HG02970 (cell line): ENCODE results near the gene PPP1R13B.
A peak's percentile ranks its signal among the peaks of the same experiment; 100 is the strongest.
"Not testable (repeated sequence)": the region's sequence is repeated elsewhere in the genome, so short reads cannot be mapped to it uniquely, and the experiment has no call there.

Experiments used
- ATAC-seq: cut with Tn5 transposase; IDR thresholded peaks from one replicate; pipeline ENCODE4 v1.9.1; 2021; ENCODE audit warnings: mild to moderate bottlenecking, moderate library complexity, moderate number of reproducible peaks; ENCODE audit not compliant: unreplicated experiment, low FRiP score

PPP1R13B gene

DNA sequence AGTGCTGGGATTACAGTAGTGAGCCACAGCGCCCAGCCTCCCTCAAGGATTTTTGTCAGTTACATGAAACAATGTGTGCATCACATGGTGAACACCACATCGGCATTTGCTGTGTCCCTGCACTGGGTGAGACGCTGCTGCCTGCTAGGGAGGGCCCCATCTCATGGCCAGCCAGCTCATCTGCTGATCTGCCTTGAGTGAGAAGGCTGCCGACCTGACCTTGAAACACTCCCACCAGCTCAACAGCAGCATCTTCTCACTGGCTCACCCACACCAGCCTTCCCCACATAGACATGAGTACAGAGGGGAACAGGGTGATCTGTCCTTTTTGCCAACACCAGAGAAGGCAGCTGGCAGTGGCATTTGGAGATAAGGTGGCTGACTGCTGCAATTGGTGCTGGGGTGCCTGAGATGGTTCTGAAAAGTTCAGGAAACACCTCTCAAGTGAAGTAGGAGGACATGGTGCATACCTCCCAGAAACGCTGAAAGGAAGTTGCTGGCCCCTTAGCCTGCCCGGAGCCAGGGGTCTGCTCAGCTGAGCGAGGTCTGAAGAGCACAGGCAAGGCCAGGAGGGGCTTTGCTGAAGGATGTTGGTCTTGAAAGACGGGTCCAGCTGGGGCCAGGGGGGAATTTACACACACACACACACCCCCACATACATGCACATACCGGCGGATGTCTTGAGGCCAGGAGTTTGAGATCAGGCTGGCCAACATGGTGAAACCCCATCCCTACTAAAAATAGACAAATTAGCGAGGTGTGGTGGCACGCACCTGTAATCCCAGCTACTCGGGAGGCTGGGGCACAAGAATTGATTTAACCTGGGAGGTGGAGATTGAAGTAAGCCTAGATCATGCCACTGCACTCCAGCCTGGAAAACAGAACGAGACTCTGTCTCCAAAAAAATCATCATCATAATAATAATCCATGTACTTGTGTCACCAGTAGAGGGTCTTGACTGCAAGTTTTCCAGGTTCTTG lies 14.3 kb upstream of the PPP1R13B start:
- no peak for ATAC-seq

DNA sequence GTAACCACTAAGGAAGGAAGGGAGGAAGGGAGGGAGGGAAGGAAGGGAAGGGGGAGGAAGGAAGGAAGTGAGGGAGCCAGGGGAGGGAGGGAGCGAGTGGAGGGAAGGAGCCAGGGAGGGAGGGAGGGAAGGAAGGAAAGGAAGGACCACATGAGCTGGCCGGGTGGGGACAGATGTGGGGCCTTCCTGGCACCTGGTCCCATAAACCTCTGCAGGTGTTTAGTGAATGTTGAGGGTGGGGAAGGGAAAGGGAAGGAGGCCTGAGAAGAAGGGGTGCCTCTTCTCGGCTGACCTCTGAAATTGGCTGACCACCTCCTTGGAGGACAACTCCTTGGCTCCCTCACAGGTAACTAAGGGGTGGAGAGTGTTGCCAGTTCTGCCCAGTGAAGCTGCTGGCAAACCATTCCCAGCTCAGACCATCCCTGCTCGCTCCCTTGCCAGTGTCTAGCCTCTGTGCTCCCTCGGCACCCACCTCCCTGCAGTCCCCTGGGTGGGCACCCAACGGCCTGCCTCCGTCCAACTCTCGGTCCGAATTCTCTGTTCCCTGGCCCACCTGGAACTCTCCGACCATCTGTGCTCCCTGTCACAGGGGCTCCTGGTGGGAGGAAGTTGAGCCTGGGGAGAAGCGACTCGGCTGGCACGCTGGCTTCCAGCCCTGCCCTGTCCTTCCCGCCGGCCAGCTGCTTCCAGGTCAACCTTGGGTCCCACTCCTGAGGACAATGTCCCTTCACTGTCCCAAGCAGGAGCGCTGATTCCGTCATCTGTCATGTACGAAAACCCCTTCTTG lies 12.2 kb upstream of the PPP1R13B start:
- ATAC-seq = no peak

DNA sequence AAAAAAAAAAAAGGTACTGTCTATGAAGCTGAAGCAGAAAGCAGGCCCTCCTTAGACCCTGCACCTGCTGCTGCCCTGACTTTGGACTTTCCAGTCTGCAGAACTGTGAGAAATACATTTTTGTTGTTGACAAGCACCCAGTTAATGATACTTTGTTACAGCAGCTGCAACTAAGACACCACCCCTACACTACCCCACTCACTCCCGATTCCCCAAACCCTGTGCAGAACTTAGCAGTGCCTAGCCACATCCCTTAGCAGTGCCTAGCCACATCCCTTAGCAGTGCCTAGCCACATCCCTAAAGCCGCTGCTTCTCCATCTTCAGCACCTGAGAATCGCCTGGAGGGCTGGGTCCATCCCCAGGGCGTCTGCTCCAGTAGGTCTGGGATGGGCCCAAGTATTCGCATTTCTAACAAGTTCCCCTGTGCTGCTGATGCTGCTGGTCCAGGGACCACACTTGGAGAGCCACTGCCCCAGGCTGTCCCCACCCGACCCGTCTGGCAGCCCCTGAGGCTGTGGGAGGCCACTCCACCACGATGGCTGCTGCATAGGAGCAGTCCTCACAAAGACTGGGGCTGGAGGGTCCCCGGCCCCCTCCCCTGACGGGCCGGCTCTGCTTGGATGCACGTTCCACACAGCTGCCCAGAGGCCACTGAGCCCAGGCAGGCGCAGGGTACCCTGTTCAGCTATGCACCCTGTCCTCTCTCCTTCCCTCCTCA lies 10.8 kb upstream of the PPP1R13B start:
- ATAC-seq = no peak

DNA sequence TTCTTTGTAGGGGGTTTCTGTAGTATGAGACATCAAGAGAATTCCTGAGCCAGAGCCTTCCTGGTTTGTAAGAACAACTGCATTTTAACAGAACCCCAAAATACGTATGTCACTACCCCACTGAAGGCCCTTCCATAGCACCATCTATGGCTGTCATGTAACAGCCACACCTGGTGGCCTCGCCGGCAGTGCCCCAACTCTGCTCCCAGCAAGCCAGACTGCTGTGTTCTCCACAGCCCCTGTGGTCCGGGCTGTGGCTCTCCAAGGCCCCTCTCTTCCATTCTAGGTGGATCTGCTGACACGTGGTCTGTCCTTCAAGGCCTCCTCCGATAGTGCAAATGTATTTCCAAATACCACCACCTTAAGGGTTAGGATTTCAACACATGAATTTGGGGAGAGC lies 9.9 kb upstream of the PPP1R13B start:
- ATAC-seq = no peak

DNA sequence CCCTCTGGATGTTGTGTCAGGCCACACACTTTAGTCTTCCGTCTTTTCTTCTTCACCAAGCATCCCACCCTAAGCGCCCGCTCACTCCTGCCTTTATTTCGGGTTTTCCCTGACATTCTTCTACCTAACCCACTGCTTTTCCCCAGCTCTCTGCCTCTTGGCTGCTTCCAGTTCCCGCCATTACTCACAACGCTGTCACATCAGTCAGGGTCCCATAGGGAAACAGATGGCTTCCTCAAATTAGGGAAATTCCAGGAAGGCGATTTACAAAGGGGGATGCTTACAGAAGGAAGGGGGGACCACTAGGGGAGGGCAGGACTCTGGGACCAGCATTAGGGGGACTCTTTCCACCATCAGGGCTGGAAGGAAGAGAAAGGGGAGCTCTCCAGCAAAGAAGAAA lies 9.2 kb upstream of the PPP1R13B start:
- no peak for ATAC-seq

DNA sequence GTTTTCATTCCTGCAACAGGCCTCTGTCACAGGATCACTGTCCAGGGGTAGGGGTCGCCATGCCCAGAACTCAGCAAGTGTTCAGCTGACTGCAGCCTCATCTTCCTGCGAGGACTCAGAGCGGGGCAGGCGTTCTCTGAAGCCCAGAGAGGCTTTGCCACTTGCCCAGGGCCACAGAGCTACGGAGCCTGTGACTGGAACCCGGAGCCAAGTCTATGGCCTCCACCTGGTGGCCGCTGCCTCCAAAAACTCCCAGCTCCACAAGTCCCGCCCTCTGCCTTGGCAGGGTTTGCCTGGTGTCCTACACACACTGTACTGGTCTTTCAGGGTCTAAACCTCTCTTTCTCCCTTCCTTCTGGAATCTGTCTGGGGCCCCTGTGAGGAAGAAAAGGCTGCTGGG lies 8.7 kb upstream of the PPP1R13B start:
- ATAC-seq = no peak

DNA sequence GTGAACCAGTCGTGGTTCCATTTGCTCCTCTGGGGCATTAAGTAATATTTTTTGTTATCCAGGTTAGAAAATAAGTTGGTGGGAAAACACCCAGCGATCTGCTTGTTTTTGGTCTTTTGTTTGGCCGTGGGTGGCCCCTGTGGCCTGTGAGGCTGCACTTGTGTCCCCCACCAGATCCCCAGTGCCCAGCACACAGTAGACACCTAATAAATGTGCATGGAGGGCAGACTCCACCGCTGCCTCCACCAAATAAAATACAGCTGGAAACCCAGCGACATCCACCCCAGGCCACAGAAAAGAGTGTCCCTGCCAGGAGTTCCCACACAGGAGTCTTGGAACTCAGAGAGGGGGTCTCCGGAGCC lies 8.3 kb upstream of the PPP1R13B start:
- ATAC-seq = no peak

DNA sequence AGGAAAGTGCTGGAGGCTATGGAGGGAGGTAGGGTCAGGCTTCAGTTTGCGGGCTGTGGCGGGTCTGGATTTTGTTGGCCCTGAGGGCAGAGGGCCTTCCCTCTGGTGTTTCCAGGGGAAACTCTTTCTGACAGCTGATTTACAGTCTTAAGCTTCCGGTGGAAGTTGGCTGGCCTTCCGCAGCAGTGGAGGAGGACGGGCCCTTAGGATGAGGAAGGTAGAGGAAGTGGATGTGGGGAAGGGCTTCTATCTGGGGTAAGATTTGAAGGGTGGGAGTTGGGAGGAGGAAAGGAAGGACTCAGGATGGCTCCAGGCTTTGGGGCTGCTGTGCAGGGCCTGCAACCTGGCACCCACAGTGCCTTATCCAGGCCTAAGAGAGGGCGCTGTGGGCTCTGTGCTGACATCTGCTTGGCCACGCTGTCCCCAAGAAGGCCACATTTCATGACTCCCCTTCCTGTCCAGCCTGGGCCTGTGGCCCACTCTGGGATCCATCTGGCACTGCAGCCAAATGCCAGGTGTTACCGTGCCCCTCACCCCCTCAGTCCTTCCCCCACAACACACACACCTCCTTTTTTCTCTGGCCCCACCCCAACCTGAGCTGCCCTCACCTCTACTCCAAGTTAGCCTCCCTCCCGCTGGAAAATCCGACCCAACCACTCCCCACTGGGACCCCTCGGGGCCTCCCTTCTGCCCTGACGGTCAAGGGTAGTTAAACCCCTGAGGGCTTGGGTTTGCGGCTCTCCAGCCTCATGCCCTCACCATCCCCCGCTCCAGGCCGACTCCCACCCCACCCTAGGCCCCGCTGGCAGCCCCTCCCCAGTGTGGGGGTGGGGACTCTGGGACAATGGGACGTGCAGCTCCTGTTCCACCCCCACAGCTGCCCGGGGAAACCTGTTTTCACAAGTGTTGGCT lies 7.7 kb upstream of the PPP1R13B start:
- ATAC-seq = no peak

DNA sequence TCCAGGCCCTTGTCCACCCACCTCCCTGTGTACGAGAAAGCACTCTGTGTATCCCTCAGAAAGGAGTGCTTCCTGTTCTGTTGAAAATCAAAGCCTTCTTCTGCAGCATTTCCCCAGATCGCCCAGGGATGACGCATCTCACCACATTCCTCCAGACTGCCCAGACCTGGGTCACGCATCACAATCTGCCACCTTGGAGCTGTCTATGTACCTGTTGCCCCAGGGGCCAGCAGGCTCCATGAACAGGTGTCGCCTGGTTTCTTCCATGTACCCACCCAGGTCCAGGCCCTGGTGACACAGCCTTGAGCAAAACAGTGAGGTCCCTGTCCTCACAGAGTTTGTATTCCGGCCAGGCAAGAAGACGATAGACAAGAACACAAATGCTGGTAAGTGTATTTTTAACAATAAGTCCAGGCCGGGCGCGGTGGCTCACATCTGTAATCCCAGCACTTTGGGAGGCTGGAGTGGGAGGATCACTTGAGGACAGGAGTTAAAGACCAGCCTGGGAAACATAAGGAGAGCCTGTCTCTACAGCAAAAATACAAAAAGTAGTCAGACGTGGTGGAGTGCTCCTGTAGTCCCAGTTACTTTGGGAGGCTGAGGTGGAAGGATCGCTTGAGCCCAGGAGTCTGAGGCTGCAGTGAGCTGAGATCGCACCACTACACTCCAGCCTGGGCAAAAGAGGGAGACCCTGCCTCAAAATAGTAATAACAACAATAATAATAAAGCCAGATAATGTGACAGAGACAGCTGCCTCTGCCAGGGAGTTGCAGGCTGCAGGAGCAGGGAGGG lies 6.8 kb upstream of the PPP1R13B start:
- ATAC-seq = no peak

DNA sequence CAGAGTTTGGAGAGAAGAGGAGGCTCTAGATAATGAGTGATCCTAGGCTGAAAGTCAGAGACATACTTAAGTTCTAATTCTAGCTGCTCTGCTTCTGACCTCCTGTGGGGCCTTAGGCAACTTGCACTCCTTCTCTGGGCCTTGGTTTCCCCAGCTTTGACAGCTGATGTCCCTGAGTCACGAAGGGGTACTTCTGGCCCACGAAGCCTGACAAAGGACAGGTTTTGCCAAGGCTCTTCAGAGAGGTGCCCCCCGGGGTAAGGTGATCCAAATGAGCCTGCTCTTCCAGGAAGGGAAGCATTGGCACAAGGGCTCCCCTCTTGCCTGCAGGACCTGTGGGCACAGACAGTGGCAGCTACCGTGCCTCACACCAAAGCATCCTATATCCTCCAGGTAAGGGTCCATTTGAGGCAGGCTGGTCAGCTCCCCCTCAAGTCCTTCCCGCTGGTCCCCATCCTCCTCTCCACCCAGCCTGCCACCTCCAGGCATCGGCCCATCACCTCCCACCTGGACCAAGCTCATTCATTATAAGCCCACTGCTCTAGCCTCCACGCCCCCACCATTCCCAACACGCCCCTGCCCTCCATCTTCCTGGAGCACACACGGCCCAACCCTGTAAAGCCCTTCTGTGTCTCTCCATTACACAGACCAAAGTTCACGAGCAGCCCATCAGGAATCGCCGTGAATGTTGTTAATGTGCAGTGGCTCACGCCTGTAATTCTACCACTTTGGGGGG lies 1.9 kb upstream of the PPP1R13B start:
- no peak for ATAC-seq

DNA sequence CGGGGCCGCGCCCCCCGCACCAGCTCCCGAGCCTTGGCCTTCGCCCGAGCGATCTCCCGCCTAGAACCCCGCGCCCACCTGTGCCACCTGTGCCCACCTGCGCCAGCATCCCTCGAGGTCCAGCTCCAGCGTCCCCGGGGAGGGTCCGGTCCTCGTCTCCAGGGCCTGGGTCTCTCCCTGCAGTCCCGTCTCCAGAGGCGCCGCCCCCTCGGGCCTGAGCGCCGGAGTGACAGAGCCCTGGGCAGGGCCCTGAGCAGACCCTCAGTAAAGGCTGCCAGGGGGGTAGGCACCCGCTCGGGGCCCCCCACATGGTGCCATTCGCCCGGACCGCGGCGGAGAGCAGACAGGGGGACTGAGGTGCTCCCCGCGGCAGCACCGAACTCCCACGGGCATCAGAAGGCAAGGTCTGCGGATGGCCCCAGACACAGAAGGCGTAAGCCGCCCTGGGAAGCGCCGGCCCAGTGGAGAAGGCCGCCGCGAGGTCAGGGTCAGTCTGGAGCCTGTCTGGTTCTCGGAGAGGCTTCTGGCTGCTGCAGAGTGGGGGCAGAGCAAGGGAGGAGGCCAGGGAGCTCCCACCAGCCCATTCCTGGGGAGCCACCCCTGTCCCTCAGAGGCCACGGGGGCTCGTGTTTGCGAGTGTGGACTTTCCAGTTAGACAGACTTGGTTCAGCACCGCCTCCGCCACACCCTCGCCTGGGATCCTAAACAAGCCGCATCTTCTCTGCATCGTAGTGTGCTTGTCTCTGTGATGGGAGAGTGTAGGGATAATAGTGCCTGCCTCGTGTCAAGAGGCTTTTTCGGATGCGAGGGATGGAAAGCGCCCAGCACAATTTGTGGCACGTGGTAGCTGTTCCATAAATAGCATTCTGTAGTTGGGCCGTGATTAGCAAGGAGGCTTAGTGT lies 1.1 kb upstream of the PPP1R13B start:
- ATAC-seq = no peak

DNA sequence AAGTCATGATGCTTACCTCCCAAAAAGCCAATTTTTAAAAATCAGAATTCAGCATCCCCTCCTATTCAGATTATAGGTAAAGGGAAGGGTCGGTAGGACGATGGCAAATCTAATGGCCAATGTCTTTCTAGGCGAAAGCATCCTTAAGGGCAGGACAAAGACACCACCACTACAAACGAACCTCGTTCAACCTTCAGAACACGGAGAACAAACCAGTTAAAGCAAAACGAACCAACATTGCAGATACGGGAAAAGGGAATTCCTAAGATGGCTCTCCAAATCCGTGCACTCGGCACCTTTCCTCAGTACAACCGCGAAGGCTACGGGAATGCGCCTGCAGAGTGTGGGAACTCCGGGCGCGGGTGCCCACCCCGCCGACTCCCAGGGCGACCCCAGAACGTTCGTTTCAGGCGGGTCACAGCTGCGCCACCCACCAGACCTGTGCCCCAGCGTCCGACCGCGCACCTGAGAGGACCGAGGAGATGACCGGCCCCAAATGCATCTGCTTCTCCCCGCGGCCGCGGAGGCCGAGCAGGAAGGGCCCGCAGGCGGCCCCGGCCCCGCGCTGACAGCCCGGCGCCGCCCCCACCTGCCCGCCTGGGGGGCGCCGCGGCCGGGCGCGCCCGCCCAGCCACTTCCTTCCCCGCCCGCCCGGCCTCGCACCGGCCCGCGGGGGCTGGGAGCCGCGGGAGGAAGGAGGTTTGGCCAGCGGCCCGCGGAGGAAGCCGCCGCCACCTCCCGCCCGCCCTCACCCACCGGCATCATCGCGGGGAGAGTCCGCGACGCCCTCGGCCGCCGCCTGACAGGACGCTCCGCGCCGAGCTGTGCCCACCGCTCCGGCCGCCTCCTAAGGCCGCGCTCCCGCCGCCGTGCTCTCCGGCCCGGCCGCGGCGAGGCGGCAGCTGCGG lies 578 bp downstream of the PPP1R13B start:
- peak; percentile 42 for ATAC-seq

DNA sequence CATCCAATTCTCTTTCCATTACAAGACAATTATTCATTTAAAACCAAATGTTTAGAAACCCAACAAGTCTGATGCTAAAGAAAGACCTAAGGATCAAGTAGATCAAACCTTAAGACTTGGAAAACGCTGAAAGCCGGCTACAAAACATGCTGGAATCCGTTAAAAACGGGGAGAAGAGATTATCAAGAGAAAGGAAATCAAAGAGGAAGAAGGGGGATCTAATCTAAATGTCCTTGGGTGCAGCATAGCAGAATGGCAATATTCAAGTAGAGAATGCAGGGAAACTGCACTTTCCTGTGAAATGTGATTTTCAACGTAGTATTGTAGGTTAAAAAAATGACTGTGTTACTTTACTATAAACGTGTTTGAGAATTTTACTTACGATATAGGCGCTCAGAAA lies 1.3 kb downstream of the PPP1R13B start:
- no peak for ATAC-seq

DNA sequence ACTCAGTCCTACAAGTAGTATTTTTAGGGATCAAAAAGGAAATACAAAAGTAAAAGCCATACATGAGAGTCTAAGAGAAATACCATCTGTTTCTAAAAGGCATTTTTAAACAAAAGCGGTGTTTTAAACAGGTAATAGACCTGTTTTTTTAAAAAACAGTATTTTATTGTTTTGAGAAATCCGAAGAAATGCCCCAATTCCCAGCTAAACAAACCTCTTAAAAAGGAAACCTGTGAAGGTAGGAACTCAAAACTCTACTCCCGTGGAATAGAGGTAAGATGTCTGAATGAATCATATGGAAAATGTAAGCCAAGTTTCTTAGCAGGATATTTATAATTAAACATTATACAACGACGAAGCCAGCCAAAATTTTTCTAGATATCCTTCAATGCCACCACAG lies 2.0 kb downstream of the PPP1R13B start:
- ATAC-seq = no peak

DNA sequence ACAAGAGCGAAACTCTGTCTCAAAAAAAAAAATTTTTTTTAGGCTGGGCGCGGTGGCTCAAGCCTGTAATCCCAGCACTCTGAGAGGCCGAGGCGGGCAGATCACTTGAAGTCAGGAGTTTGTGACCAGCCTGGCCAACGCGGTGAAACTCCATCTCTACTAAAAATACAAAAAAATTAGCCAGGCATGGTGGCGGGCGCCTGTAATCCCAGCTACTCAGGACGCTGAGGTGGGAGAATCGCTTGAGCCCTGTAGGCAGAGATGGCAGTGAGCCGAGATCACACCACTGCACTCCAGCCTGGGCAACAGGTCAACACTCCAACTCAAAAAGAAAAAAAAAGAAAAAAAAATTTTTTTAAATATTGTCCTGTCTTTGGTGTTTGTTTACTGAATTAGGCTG lies 6.1 kb downstream of the PPP1R13B start:
- ATAC-seq = not testable (repeated sequence)

DNA sequence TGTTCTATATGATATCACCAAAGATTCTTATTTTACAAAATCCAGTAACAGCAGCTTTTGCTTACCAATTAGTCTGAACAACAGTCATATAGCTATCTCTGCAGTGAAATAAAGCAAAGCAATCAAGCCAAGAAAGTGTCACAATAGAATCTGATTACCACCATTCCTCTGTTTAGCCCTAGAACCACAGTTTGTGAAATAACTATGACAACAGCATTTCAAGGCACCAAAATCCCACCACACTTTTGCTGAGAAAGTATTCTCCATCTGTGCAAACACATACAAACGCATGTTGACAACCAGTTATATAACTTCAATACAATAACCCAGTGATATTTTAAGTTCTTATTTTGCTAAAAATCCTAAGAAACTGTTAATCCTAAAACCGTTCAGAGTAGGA lies 7.4 kb downstream of the PPP1R13B start:
- ATAC-seq = no peak

DNA sequence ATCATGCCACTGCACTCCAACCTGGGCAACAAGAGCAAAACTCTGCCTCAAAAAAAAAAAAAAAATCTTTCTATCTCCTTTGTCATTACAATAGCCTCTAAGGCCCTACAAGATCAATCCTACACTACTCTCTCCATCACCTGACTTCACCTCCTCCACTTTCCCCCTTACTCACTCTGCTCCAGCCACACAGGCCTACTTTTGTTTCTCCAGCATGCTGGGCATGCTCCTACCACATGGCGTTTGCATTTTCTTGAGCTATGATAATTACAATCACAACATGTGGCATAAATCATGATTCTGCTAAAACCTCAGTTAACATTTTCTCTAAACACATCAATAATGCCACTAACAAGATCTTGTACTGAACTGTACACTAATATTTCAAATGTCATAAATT lies 7.8 kb downstream of the PPP1R13B start:
- no peak for ATAC-seq
